GM12891 (cell line): ENCODE measurements around the gene SDHA.

Experiments used
- PAX5 ChIP-seq: IDR thresholded peaks from 2 replicates; pipeline ENCODE4 v1.6.1; 2011; ENCODE audit warnings: low read length, moderate library complexity, mild to moderate bottlenecking; ENCODE audit not compliant: insufficient read depth, severe bottlenecking
- POLR2A ChIP-seq: IDR thresholded peaks from 2 replicates; pipeline ENCODE4 v1.6.1; 2011; ENCODE audit warnings: low read depth, low read length, control low read depth
- POLR2AphosphoS5 ChIP-seq: IDR thresholded peaks from 2 replicates; pipeline ENCODE4 v1.6.1; 2011; ENCODE audit warnings: low read depth, low read length, control low read depth
- SPI1 ChIP-seq: IDR thresholded peaks from 2 replicates; pipeline ENCODE4 v1.6.1; 2011; ENCODE audit warnings: low read depth, low read length, control low read depth
- TAF1 ChIP-seq: IDR thresholded peaks from 2 replicates; pipeline ENCODE4 v1.6.1; 2011; ENCODE audit warnings: low read depth, low read length, control low read depth

DNA sequence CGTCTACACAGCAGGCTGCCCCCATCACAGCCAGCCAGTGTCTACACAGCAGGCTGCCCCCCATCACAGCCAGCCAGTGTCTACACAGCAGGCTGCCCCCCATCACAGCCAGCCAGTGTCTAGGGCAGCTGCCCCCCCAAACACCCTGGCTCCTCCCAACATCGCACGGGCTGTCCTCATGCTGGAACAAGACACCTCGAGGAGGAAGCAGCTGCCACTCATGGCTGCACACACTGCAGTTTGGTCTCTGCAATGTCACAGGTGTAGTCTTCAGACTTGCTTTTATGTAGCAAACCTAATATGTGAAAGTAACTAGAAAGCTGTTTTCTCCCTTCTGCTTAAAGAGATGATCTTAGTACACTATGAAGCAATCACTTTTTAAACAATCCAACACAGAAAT is 17.1 kb upstream of the SDHA start:
- TF ChIP-seq POLR2A (no peak), POLR2AphosphoS5 (no peak), TAF1 (no peak), SPI1 (no peak), PAX5 (no peak)
